PFSK-1 (cell line): ENCODE measurements around the gene SPPL2C.

Experiments used
- POLR2AphosphoS5 ChIP-seq: IDR thresholded peaks from 2 replicates; pipeline ENCODE4 v1.6.1; 2012; ENCODE audit warnings: low read depth, mild to moderate bottlenecking, control low read depth, low read length, moderate library complexity
- REST ChIP-seq, 2 experiments: IDR thresholded peaks; 2 replicates each; pipeline versions ENCODE4 v1.6.1 to v1.8.0; 2011 to 2012; ENCODE audit warnings: low read depth in 2 of 2, low read length in 2 of 2, control low read depth in 1 of 2, inconsistent platforms in 1 of 2, mild to moderate bottlenecking in 1 of 2, moderate library complexity in 1 of 2; ENCODE audit not compliant: insufficient read depth in 1 of 2
- SIN3A ChIP-seq: IDR thresholded peaks from 2 replicates; pipeline ENCODE4 v1.6.1; 2012; ENCODE audit warnings: mild to moderate bottlenecking, low read length, moderate library complexity, borderline replicate concordance; ENCODE audit not compliant: insufficient read depth

- TF ChIP-seq REST (IDR thresholded peaks at IDR 0.05; ENCODE audit: insufficient read depth in 1 of 2, low read depth in 2 of 2, low read length in 2 of 2) (no peak), POLR2AphosphoS5 (no peak), SIN3A (no peak)
Measured at GRCh38 chr17:45883063-45883462, 38.4 kb downstream of the SPPL2C start.
